Astrocyte of the spinal cord (primary cell): ENCODE measurements around the gene USP6.
"Not testable (repeated sequence)": the region's sequence is repeated elsewhere in the genome, so short reads cannot be mapped to it uniquely, and the experiment has no call there.

Experiments
- DNase-seq: peaks from one replicate; pipeline ENCODE4 v3.0.0; 2011; ENCODE audit warnings: low read depth, low spot score
- H3K4me3 ChIP-seq: 2 replicates; pipeline ENCODE4 v1.5.1; 2011; ENCODE audit warnings: low read depth, mild to moderate bottlenecking, low read length, moderate library complexity
- CTCF ChIP-seq: IDR thresholded peaks from 2 replicates; pipeline ENCODE4 v1.5.1; 2012; ENCODE audit warnings: low read depth, mild to moderate bottlenecking, low read length, inconsistent platforms
- in situ Hi-C: cut with HindIII; loops from 2 replicates; pipeline ENCODE4 v1.10.0; 2017; ENCODE audit warnings: low sequenced_read_pairs

The USP6 gene

GRCh38 chr17:5122586-5123342, 6.9 kb downstream of the USP6 start:
- H3K4me3 ChIP-seq: peak overlapping the region; percentile 34
- no peak for DNase-seq
- no peak for TF ChIP-seq CTCF
- in situ Hi-C loops: no loop called here

- in situ Hi-C loops: no loop called here
- no peak for TF ChIP-seq CTCF
- H3K4me3 ChIP-seq: no peak overlapping the region
- no peak for DNase-seq
Measured at GRCh38 chr17:5123343-5124124, 7.7 kb downstream of the USP6 start.

- DNase-seq, in situ Hi-C loops, H3K4me3 ChIP-seq: not testable (repeated sequence)
Measured at GRCh38 chr17:5124125-5124760, 8.4 kb downstream of the USP6 start.

- in situ Hi-C loops, DNase-seq, H3K4me3 ChIP-seq: not testable (repeated sequence)
Measured at GRCh38 chr17:5124896-5125295, 9.1 kb downstream of the USP6 start.

- no peak for TF ChIP-seq CTCF
- in situ Hi-C loops: no loop called here
Measured at GRCh38 chr17:5126719-5127488, 11.1 kb downstream of the USP6 start.

GRCh38 chr17:5127910-5128309, 12.1 kb downstream of the USP6 start:
- no peak for TF ChIP-seq CTCF
- in situ Hi-C loops: no loop called here
- H3K4me3 ChIP-seq: no peak overlapping the region
- no peak for DNase-seq

More at GRCh38 chr17:5126719-5127488, 11.1 kb downstream of the USP6 start:
- H3K4me3 ChIP-seq: no peak overlapping the region
- DNase-seq: no peak

GRCh38 chr17:5128387-5128786, 12.6 kb downstream of the USP6 start:
- DNase-seq, in situ Hi-C loops, H3K4me3 ChIP-seq: not testable (repeated sequence)
